ENCODE data around the gene STARD7.
A peak's percentile ranks its signal among the peaks of the same experiment; 100 is the strongest.
"Not testable (repeated sequence)": the region's sequence is repeated elsewhere in the genome, so short reads cannot be mapped to it uniquely, and the experiment has no call there.

The STARD7 gene

GRCh38 chr2:96146153-96146880 lies 62.3 kb downstream of the STARD7 start:
- DNase-seq, result no peak

- DNase-seq, result no peak
Measured at GRCh38 chr2:96145848-96146152, 62.8 kb downstream of the STARD7 start.

DNA sequence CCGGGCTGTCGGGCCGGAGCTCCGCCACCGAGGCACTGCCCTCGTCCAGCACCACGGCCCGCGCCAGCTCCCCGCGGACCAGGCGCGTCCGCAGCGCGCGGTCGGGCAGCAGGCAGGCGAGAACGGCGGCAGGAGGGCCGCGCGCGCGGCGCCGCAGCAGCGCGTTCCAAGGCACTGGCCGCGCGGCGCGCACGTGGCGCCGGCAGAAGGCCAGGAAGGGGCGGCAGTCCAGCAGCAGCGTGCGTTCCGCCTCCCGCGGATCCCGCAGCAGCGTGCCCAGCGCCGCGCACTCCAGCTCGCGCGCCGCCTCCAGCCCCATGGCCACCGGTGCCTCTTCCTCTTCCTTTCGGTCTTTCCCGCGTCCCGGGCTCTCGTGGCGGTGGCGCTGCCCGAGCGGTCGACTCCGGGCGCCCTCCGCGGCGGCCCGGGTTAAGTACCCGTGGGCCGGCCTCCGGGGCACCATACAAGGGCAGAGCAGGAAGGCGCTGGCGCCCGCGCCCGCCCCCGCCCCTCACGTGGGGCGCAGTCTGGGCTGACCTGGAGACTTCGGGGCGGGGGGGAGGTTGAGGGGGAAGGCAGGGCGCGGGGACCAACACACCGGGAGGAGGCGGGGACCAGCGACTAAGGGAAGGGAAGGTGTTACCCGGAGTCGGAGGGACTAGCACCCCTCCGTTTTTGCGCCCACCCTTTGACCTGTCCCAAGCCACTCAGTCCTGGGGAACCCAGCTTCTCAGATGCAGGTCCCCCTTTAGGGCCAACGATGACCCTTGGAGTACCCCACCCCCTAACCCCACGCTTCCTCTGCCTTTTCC lies 63.4 kb downstream of the STARD7 start, which contains the start of gene DUSP2:
DUSP2 (minus strand) TSS at position 405 of the 812 bp plus-strand sequence; CDS start at position 319, 86 bp downstream.
- peak; percentile 28 for DNase-seq

DNA sequence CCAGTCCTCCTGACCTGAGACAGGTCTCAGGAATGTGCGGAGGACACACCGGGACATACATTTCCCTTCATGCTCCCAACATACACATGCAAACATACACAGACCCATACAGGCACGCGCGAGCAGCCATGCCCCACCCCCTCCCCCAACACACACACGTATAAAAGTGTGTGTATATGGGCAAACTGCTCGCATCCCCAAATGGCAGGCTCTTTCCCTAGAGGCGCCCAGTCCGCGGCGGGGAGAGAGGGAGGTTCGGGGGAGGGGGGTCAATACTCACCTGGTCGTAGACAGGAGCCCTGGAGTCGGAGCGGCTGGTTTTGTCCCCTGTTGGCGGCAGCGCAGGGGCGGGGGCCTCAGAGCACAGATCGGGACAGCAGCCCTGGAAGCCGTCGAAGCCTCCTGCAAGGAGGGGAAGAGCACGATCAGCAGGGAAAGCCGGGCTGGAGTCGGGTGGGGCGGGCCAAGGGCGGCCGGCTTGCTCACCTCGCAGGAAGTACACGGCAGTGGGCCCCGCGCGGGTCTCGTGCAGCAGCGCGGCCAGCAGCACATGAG lies 64.1 kb downstream of the STARD7 start:
- DNase-seq, result no peak

GRCh38 chr2:96143848-96144480 lies 64.7 kb downstream of the STARD7 start:
- no peak for DNase-seq

GRCh38 chr2:96143231-96143847 lies 65.3 kb downstream of the STARD7 start:
- DNase-seq, result no peak

DNA sequence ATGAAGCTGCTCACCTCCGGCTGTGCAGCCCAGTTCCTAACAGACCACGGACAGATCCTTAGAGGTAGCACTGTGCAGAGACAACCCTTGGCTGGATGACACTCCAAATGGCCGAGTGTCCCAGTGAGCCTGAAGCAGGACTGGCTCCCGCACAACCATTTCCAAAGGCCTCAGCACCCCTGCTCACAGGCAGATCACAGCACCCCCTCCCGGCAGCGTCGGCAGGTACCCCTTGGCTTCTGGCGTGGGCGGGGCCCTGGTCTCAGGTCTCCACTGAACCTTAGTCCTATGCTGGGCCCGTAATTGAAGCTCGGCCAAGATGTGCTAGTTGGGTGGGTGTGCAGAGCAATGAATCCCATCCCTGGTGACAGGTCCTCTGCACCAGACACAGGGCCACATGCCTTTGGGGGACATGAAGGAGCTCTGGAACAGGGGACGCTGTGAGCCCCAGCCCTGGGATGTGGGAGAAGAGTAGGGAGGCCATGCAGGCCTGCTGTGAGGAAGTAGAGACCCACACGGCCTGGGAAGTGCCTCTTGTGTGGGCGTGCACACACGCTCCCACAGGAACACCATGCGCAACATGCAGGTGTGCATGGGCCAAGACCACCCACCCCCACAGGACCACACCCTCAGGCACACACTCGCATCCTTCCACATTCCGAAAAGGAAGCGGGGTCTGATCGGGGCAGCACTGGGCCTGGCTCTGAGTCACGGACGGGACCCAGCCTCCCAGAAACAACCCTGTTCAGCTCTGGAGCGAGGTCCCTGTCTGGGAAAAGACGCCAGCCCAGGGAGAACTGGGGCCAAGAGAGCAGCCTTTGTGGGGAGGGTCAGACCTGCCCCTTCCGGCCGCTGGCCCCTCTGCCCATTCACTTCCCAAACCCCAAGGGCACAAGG lies 66.2 kb downstream of the STARD7 start:
- DNase-seq, result no peak

DNA sequence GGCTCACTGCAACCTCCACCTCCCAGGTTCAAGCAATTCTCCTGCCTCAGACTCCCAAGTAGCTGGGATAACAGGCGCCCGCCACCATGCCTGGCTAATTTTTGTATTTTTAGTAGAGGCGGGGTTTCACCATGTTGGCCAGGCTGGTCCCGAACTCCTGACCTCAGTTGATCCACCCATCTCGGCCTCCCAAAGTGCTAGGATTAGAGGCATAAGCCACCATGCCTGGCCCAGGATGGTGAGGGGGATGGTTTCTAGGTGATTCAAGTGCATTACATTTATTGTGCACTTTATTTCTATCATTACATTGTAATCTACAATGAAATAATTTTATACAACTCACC lies 67.0 kb downstream of the STARD7 start:
- not testable (repeated sequence) for DNase-seq

DNA sequence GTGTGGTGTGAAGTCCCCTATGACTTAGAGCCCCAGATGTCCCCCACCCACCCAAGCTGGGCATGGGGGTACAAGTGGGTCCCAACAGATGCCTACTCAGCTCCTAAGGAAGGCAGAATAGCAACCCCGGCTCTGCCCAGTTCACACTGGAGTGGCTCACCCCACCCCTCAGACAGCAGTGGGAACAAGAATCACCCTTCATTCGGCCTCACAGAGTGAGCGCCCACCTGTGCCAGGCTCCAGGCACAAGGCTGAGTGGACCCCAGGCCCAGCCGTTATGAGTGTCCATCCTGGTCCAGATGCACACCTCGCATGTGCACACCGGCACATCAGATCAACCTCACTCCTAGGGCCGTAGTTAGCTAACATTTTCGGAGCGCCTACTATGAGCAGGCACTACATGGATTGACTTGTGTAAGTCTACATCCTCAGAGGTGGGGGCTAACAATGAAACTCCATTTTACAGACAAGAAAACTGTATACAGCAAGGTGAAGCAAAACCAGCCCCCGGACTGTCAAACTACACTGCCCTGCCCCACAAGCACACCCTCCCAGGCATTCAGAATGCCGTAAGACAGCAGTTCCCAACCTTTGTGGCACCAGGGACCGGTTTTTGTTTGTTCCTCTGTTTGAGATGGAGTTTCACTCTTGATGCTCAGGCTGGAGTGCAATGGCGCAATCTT lies 67.5 kb downstream of the STARD7 start:
- DNase-seq, result no peak

GRCh38 chr2:96139181-96139758 lies 69.4 kb downstream of the STARD7 start:
- no peak for DNase-seq

- DNase-seq, result no peak
Measured at GRCh38 chr2:96138179-96139145, 70.2 kb downstream of the STARD7 start, which contains the start of gene ASTL. Gene ASTL, minus strand, starts transcription at chr2:96138502. Its CDS starts 66 bp downstream, at chr2:96138436.

DNA sequence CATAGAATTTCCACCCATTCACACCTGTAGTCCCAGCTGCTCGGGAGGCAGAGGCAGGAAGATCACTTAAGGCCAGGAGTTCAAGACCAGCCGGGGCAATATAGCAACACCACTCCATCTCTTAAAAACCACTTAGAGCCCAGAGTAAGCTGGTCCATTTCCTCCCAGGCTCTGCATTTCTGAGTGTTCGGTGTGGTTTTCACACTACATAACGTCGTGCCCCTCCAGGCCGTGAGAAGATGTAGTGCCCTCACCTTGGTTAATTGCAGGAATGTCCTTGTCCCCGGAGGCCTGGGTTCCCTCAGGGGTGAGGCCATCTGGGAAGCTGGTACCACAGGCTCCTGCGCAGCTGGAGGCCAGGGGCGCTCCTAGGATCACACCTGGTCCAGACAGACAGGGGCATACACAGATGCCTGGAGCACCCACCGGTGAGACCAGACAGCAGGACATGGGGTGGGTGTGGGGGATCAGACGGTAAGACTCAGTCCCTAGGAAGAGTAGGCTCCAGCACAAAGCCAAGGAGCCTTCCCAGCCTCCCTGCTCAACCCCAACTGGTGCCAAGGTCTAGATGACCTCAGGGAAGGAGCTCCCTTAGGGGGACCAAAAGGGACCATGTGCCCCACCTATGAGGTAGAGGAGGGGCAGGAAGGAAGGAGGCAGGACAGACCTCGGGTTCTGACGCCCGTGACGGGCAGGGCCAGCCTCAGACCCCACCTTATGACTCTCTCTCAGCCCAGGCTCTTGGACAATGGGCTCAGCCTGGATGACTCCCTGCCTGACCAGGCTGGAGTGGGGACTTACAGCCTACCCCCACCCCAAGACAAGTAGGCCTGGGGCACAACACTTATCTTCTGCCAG lies 71.1 kb downstream of the STARD7 start:
- no peak for DNase-seq

- no peak for DNase-seq
Measured at GRCh38 chr2:96136129-96136720, 72.4 kb downstream of the STARD7 start.

- no peak for DNase-seq
Measured at GRCh38 chr2:96135621-96136020, 73.0 kb downstream of the STARD7 start.

GRCh38 chr2:96135171-96135570 lies 73.5 kb downstream of the STARD7 start:
- no peak for DNase-seq

Data from NCI-H1092 (cell line).